ENCODE data around the gene CLDN18. TPM values are rescaled to one million over a fixed set of nuclear protein-coding genes. Genes with fewer than 3 reads are reported as not detected.

Gene CLDN18
- total RNA-seq, 1 donor from 2014 or later = not detected

DNA sequence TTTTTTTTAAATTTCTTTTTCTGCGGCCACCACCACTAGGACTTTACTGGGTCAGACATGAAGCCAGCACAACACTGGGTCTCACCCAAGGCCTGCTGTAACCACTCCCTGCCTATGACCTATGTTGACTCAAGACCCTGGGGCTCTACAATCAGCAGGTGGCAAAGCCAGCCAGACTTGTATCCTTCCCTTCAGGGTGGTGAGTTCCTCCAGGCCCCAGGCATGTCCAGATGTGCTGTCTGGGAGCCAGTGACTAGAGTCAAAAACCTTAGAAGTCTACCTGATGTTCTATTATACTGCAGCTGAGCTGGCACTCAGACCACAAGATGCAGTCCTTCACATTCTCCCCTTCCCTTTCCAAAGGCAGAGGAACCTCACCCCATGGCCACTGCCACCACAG is 31.6 kb upstream of the CLDN18 start:
- Histone ChIP-seq H3K36me3 (ENCODE audit: control insufficient read depth, insufficient read depth, low read length) (no peaks in the 10 kb centered on the region), H3K4me3 (ENCODE audit: low read depth, low read length) (no peak overlapping the region), H3K27me3 (ENCODE audit: control insufficient read depth, insufficient read depth, low read length) (no peaks in the 10 kb centered on the region)
- DNase-seq (ENCODE audit: low read depth) = no peak
- TF ChIP-seq, protein P1, sequence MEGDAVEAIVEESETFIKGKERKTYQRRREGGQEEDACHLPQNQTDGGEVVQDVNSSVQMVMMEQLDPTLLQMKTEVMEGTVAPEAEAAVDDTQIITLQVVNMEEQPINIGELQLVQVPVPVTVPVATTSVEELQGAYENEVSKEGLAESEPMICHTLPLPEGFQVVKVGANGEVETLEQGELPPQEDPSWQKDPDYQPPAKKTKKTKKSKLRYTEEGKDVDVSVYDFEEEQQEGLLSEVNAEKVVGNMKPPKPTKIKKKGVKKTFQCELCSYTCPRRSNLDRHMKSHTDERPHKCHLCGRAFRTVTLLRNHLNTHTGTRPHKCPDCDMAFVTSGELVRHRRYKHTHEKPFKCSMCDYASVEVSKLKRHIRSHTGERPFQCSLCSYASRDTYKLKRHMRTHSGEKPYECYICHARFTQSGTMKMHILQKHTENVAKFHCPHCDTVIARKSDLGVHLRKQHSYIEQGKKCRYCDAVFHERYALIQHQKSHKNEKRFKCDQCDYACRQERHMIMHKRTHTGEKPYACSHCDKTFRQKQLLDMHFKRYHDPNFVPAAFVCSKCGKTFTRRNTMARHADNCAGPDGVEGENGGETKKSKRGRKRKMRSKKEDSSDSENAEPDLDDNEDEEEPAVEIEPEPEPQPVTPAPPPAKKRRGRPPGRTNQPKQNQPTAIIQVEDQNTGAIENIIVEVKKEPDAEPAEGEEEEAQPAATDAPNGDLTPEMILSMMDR (IDR thresholded peaks at IDR 0.05; ENCODE audit: insufficient read depth, low read length, poor library complexity, severe bottlenecking) = no peak

DNA sequence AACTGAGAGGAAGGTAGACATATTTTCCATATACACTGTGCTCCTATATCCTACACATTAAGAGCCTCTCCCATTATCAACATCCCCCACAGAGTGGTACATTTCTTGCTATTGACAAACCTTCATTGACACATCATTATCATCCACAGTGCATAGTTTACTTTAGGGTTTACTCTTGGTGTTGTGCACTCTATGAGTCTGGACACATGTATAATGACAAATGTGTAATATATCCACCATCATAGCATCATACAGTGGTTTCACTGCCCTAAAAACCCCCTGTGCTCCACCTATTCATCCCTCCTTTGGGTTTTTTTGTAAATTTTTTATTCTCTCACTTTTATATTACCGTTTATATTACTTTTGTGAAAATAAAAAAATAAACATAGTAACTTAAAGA is 22.2 kb upstream of the CLDN18 start:
- no peak overlapping the region for H3K4me3 ChIP-seq (ENCODE audit: low read depth, low read length)
- DNase-seq (ENCODE audit: low read depth) = no peak
- no peaks in the 10 kb centered on the region for H3K36me3 ChIP-seq (ENCODE audit: control insufficient read depth, insufficient read depth, low read length)
- H3K27me3 ChIP-seq (ENCODE audit: control insufficient read depth, insufficient read depth, low read length) = no peaks in the 10 kb centered on the region
- TF ChIP-seq, protein P1 (IDR thresholded peaks at IDR 0.05; ENCODE audit: insufficient read depth, low read length, poor library complexity, severe bottlenecking) = no peak

DNA sequence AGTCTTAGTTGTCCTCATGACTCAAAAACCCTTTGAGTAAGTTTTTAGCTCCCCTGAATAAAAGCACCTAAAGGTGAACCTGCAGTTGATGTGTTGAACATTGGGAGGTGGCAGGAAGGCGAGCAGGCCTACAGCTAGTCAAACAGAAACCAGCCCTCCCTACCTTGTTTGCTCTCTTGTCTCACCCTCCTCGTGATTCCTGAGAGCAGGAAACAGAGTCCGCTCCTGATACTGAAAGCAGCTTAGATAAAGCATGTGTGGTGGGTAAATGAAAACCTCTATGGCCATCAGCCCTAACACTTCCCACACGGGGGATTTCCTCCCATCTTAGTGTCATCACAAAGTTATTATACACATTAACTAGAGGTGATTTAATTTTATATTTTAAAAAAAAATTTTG is 21.8 kb upstream of the CLDN18 start:
- Histone ChIP-seq H3K27me3 (ENCODE audit: control insufficient read depth, insufficient read depth, low read length) (no peaks in the 10 kb centered on the region), H3K36me3 (ENCODE audit: control insufficient read depth, insufficient read depth, low read length) (no peaks in the 10 kb centered on the region), H3K4me3 (ENCODE audit: low read depth, low read length) (no peak overlapping the region)
- no peak for DNase-seq (ENCODE audit: low read depth)
- TF ChIP-seq, protein P1 (IDR thresholded peaks at IDR 0.05; ENCODE audit: insufficient read depth, low read length, poor library complexity, severe bottlenecking) = no peak

DNA sequence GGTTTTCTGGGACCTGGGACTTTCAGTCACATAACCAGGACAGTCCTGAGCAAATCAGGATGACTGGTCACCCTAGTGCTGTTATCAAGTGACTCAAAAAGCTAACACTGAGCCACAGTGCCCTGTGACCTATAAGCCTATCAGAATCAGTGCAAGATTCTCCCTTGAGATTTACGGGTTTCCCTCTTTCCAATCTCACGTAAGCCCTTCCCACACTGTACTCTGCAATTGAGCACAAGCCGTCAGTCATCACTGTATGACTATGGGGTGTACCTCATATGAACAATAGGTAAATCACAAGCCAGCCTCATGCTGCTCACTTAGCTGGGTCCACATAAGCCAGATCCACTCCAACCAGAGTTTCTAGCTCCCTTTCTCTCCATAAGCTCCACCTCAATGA is 21.0 kb upstream of the CLDN18 start:
- TF ChIP-seq, protein P1 (IDR thresholded peaks at IDR 0.05; ENCODE audit: insufficient read depth, low read length, poor library complexity, severe bottlenecking) = no peak
- H3K4me3 ChIP-seq (ENCODE audit: low read depth, low read length) = no peak overlapping the region
- H3K36me3 ChIP-seq (ENCODE audit: control insufficient read depth, insufficient read depth, low read length) = no peaks in the 10 kb centered on the region
- DNase-seq (ENCODE audit: low read depth) = no peak
- no peaks in the 10 kb centered on the region for H3K27me3 ChIP-seq (ENCODE audit: control insufficient read depth, insufficient read depth, low read length)

DNA sequence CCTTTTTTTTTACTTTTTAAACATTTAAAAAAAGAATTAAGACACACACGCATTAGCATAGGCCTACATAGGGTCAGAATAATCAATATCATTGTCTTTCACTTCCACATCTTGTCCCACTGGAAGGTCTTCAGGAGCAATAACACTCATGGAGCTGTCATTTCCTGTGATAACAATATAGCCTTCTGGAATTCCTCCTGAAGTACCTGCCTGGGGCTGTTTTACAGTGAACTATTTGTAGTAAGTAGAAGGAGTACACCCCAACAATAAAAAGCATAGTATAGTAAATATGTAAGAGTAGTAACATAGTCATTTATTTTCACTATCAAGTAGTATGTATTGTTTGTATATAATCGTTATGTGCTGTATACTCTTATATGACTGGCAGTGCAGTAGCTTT is 19.5 kb upstream of the CLDN18 start:
- Histone ChIP-seq H3K27me3 (ENCODE audit: control insufficient read depth, insufficient read depth, low read length) (no peaks in the 10 kb centered on the region), H3K4me3 (ENCODE audit: low read depth, low read length) (no peak overlapping the region), H3K36me3 (ENCODE audit: control insufficient read depth, insufficient read depth, low read length) (no peaks in the 10 kb centered on the region)
- DNase-seq (ENCODE audit: low read depth) = no peak
- TF ChIP-seq, protein P1 (IDR thresholded peaks at IDR 0.05; ENCODE audit: insufficient read depth, low read length, poor library complexity, severe bottlenecking) = no peak

DNA sequence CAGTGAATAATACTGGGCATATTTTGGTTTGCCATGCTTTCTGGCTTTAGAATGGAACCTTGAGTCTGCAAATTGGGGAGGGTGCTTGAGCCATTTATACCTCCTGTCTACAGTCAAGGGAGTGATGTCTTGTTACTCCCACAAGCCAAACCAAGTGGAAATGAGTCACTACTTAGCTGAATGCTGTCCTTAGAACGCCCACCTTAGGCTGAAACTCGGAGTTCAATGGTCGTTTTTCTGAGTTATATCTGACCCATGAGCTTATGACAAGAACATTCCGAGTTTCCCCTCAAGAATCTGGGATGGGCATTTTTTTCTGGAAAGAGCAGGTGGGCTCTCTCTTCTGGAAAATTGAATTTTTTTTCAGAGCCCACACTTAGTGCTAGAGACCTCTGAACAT is 17.4 kb upstream of the CLDN18 start:
- no peak for DNase-seq (ENCODE audit: low read depth)
- H3K4me3 ChIP-seq (ENCODE audit: low read depth, low read length) = no peak overlapping the region
- TF ChIP-seq, protein P1 (IDR thresholded peaks at IDR 0.05; ENCODE audit: insufficient read depth, low read length, poor library complexity, severe bottlenecking) = no peak
- H3K36me3 ChIP-seq (ENCODE audit: control insufficient read depth, insufficient read depth, low read length) = no peaks in the 10 kb centered on the region
- no peaks in the 10 kb centered on the region for H3K27me3 ChIP-seq (ENCODE audit: control insufficient read depth, insufficient read depth, low read length)

All from kidney epithelial cell (primary cell).